ENCODE data around the gene KIAA0408.
A peak's percentile ranks its signal among the peaks of the same experiment; 100 is the strongest.

Gene KIAA0408

GRCh38 chr6:127459231-127459641 lies at the start of gene KIAA0408:
Gene KIAA0408 (minus strand): TSS chr6:127459389. CDS start chr6:127453981, 5,408 bp downstream.
- no peak for DNase-seq

GRCh38 chr6:127506894-127507293 lies 47.7 kb upstream of the KIAA0408 start:
- no peak for DNase-seq

- no peak for DNase-seq
These were observed 43.8 kb upstream of the KIAA0408 start for GRCh38 chr6:127503022-127503421.

- DNase-seq, result no peak
These were observed 38.2 kb upstream of the KIAA0408 start for GRCh38 chr6:127497410-127497809.

- DNase-seq, result no peak
These were observed 37.3 kb upstream of the KIAA0408 start for GRCh38 chr6:127496471-127496870.

GRCh38 chr6:127494240-127494767 lies 35.1 kb upstream of the KIAA0408 start:
- no peak for DNase-seq

- DNase-seq, result no peak
These were observed 30.1 kb upstream of the KIAA0408 start for GRCh38 chr6:127489248-127489647.

- DNase-seq, result no peak
These were observed 27.7 kb upstream of the KIAA0408 start for GRCh38 chr6:127486934-127487333.

GRCh38 chr6:127484212-127484863 lies 25.1 kb upstream of the KIAA0408 start:
- DNase-seq, result peak; percentile 77

GRCh38 chr6:127483399-127484055 lies 24.3 kb upstream of the KIAA0408 start:
- no peak for DNase-seq

GRCh38 chr6:127482325-127482724 lies 23.1 kb upstream of the KIAA0408 start:
- DNase-seq, result no peak

- DNase-seq, result no peak
These were observed 22.4 kb upstream of the KIAA0408 start for GRCh38 chr6:127481628-127482027.

GRCh38 chr6:127481111-127481510 lies 21.9 kb upstream of the KIAA0408 start:
- no peak for DNase-seq

- DNase-seq, result no peak
These were observed 18.5 kb upstream of the KIAA0408 start for GRCh38 chr6:127477658-127478057.

GRCh38 chr6:127475823-127476176 lies 16.6 kb upstream of the KIAA0408 start:
- no peak for DNase-seq

- DNase-seq, result no peak
These were observed 16.1 kb upstream of the KIAA0408 start for GRCh38 chr6:127475135-127475822.

- DNase-seq, result no peak
These were observed 12.4 kb upstream of the KIAA0408 start for GRCh38 chr6:127471379-127472255.

- DNase-seq, result no peak
These were observed 9.7 kb upstream of the KIAA0408 start for GRCh38 chr6:127468936-127469335.

GRCh38 chr6:127466416-127466815 lies 7.2 kb upstream of the KIAA0408 start:
- DNase-seq, result no peak

- DNase-seq, result peak; percentile 78
These were observed 5.8 kb upstream of the KIAA0408 start for GRCh38 chr6:127464881-127465459.

GRCh38 chr6:127464161-127464880 lies 5.1 kb upstream of the KIAA0408 start:
- no peak for DNase-seq

- no peak for DNase-seq
These were observed 3.9 kb upstream of the KIAA0408 start for GRCh38 chr6:127463056-127463455.
